ENCODE data around the gene ZXDC. TPM values are rescaled to one million over a fixed set of nuclear protein-coding genes. Genes with fewer than 3 reads are reported as not detected.
A peak's percentile ranks its signal among the peaks of the same experiment; 100 is the strongest.

Gene ZXDC
- total RNA-seq, 3 donors from 2014 or later = 37.6 to 42.4 (median 39.0) TPM

DNA sequence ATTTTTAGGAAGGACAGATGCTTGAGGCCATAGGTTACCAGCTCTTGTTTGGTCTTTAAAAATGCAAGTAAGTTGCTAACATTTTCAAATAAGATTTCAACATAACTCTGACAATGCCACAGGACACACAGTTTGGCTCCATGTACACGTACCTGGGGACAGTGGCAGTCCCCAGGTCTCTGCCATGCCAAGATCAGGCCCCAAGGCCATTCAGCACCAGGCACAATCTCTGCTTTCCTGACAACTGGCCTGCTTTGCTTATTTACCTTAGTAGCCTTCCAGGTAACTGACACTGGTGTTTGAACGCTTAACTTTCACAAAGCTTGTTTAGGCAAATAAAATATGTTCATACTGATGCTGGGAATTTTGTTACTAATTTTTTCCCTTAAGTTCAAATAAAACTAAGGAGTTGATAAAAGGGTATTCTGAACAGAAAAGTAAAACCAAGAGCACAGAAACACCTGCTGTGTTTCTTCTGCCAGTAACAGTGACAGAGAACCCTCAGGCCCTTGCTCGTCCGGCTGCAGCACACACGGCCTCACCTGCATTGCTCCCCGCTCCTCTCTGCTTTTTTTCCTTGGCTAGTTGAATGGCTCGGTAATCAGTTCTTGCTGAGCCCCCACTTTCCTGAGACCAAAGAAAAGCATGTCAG, 16.5 kb downstream of the ZXDC start:
- no peak for DNase-seq (ENCODE audit: low spot score in 2 of 2)
- TF ChIP-seq, protein P1, sequence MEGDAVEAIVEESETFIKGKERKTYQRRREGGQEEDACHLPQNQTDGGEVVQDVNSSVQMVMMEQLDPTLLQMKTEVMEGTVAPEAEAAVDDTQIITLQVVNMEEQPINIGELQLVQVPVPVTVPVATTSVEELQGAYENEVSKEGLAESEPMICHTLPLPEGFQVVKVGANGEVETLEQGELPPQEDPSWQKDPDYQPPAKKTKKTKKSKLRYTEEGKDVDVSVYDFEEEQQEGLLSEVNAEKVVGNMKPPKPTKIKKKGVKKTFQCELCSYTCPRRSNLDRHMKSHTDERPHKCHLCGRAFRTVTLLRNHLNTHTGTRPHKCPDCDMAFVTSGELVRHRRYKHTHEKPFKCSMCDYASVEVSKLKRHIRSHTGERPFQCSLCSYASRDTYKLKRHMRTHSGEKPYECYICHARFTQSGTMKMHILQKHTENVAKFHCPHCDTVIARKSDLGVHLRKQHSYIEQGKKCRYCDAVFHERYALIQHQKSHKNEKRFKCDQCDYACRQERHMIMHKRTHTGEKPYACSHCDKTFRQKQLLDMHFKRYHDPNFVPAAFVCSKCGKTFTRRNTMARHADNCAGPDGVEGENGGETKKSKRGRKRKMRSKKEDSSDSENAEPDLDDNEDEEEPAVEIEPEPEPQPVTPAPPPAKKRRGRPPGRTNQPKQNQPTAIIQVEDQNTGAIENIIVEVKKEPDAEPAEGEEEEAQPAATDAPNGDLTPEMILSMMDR (IDR thresholded peaks at IDR 0.05) = no peak
- TF ChIP-seq POLR2AphosphoS5 (IDR thresholded peaks at IDR 0.05) (no peak), POLR2A (IDR thresholded peaks at IDR 0.05) (no peak)
- Histone ChIP-seq H3K36me3 (no peaks in the 10 kb centered on the region), H3K4me3 (no peak overlapping the region), H3K27me3 (no peaks in the 10 kb centered on the region), H3K9me3 (no peaks in the 10 kb centered on the region), H3K4me1 (no peaks in the 10 kb centered on the region), H3K27ac (peak overlapping the region in 1 of 2 donors; percentile 4)
- intact Hi-C loops (cut with DNase I; ENCODE audit: low total_unique reads) = no loop called here

DNA sequence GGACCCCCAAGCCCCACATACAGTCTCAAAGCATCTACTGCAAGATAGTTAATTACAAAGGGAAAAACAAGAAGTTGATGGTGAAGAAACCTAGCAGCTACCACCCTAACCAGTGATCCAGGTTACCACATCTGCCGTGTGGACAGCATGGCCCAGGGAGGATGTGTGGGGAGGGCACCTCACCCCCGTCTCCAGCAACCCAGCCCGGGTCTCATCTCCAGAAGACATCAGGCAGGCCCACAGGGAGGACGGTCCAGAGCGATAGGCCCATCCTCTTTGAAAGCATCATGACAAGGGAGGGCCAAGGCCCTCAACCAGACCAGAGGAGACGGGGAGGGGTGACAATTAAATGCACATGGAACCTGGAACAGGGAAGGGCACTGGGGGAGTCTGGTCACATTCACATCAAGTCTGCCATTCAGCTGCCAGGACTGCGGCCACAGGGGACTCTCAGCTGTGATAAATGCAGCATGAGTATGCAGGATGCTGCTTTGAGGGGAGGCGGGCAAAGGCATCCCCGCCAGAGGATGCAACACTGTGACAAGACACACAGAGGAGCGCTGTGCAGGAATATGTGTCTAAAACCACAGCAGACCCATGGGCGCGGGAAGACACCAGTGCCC, 18.8 kb downstream of the ZXDC start:
- no peak overlapping the region for H3K4me3 ChIP-seq
- no peaks in the 10 kb centered on the region for H3K4me1 ChIP-seq
- intact Hi-C loops (cut with DNase I; ENCODE audit: low total_unique reads) = loop anchor here (2.0 kb wide), 1 partner anchor 66 kb away; no protein-coding TSS in a partner anchor
- H3K9me3 ChIP-seq = no peaks in the 10 kb centered on the region
- no peaks in the 10 kb centered on the region for H3K27me3 ChIP-seq
- H3K27ac ChIP-seq = no peak overlapping the region
- TF ChIP-seq, protein P1 (IDR thresholded peaks at IDR 0.05) = no peak
- no peak for DNase-seq (ENCODE audit: low spot score in 2 of 2)
- H3K36me3 ChIP-seq = peaks cover 3% of the 10 kb centered on the region

- peaks cover 9% of the 10 kb centered on the region for H3K36me3 ChIP-seq
- H3K27ac ChIP-seq = no peak overlapping the region
- no peak for DNase-seq (ENCODE audit: low spot score in 2 of 2)
- H3K27me3 ChIP-seq = no peaks in the 10 kb centered on the region
- no peak for TF ChIP-seq POLR2AphosphoS5 (IDR thresholded peaks at IDR 0.05)
- no peak for TF ChIP-seq POLR2A (IDR thresholded peaks at IDR 0.05)
- TF ChIP-seq, protein P1 (IDR thresholded peaks at IDR 0.05) = no peak
- no peaks in the 10 kb centered on the region for H3K4me1 ChIP-seq
- intact Hi-C loops (cut with DNase I; ENCODE audit: low total_unique reads) = loop anchor here (2.0 kb wide), 1 partner anchor 67 kb away; no protein-coding TSS in a partner anchor
- no peaks in the 10 kb centered on the region for H3K9me3 ChIP-seq
- H3K4me3 ChIP-seq = no peak overlapping the region
Observed at GRCh38 chr3:126456211-126456610, 19.5 kb downstream of the ZXDC start.

GRCh38 chr3:126454437-126455198, 21.1 kb downstream of the ZXDC start:
- DNase-seq (ENCODE audit: low spot score in 2 of 2) = no peak
- Histone ChIP-seq H3K9me3 (no peaks in the 10 kb centered on the region), H3K4me3 (no peak overlapping the region), H3K4me1 (no peaks in the 10 kb centered on the region), H3K27me3 (no peaks in the 10 kb centered on the region), H3K27ac (no peak overlapping the region), H3K36me3 (peaks cover 10% of the 10 kb centered on the region)
- intact Hi-C loops (cut with DNase I; ENCODE audit: low total_unique reads) = no loop called here
- TF ChIP-seq, protein P1 (IDR thresholded peaks at IDR 0.05) = no peak
- no peak for TF ChIP-seq POLR2AphosphoS5 (IDR thresholded peaks at IDR 0.05)
- TF ChIP-seq POLR2A (IDR thresholded peaks at IDR 0.05) = no peak

DNA sequence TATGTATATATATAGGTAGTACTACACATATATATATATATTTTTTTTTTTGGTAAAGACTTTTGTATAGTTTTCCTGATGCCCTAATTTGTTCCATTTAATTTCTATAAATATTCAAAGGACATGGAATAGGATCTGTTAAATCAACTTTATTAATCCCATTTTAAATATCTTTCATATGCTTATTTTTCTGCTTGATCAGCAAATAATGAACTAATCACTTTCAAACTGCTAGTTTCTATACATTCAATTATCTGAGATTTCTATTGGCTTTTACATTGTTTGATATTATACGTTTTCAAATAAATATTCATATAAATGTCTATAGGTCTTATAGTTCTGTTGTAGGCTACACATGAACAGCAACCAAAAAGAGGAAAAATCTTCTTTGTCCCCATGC, 21.7 kb downstream of the ZXDC start:
- intact Hi-C loops (cut with DNase I; ENCODE audit: low total_unique reads) = no loop called here
- no peak for DNase-seq (ENCODE audit: low spot score in 2 of 2)
- no peaks in the 10 kb centered on the region for H3K9me3 ChIP-seq
- no peaks in the 10 kb centered on the region for H3K27me3 ChIP-seq
- peaks cover 10% of the 10 kb centered on the region for H3K36me3 ChIP-seq
- no peak overlapping the region for H3K27ac ChIP-seq
- H3K4me1 ChIP-seq = no peaks in the 10 kb centered on the region
- H3K4me3 ChIP-seq = no peak overlapping the region
- TF ChIP-seq POLR2A (IDR thresholded peaks at IDR 0.05) (no peak), POLR2AphosphoS5 (IDR thresholded peaks at IDR 0.05) (no peak)
- TF ChIP-seq, protein P1 (IDR thresholded peaks at IDR 0.05) = no peak
